ENCODE results near the gene ATP5F1D.

The ATP5F1D gene

GRCh38 chr19:1263188-1263587 is 21.6 kb downstream of the ATP5F1D start:
- peak overlapping the region; percentile 97 for H3K27ac ChIP-seq (ENCODE audit: poor library complexity, severe bottlenecking)
- ATAC-seq (ENCODE audit: low read depth) = no peak
- no peak overlapping the region for H3K4me3 ChIP-seq (ENCODE audit: severe bottlenecking)
- H3K4me1 ChIP-seq (ENCODE audit: insufficient read depth, poor library complexity, severe bottlenecking) = peaks cover 29% of the 10 kb centered on the region
- TF ChIP-seq CTCF (IDR thresholded peaks at IDR 0.05; ENCODE audit: poor library complexity, severe bottlenecking) = no peak
- H3K9me3 ChIP-seq (ENCODE audit: severe bottlenecking) = no peaks in the 10 kb centered on the region
- no peaks in the 10 kb centered on the region for H3K27me3 ChIP-seq (ENCODE audit: insufficient read depth, poor library complexity, severe bottlenecking)
- H3K36me3 ChIP-seq (ENCODE audit: low read depth) = peaks cover 3% of the 10 kb centered on the region; the same call in 1 of the 2 replicates
- DNase-seq (ENCODE audit: low spot score) = no peak

- H3K27me3 ChIP-seq (ENCODE audit: insufficient read depth, poor library complexity, severe bottlenecking) = no peaks in the 10 kb centered on the region
- peak; percentile 17; the same call in 1 of the 3 replicates for ATAC-seq (ENCODE audit: low read depth)
- H3K36me3 ChIP-seq (ENCODE audit: low read depth) = peaks cover 1% of the 10 kb centered on the region
- TF ChIP-seq CTCF (IDR thresholded peaks at IDR 0.05; ENCODE audit: poor library complexity, severe bottlenecking) = no peak
- H3K4me3 ChIP-seq (ENCODE audit: severe bottlenecking) = no peak overlapping the region
- peaks cover 13% of the 10 kb centered on the region for H3K4me1 ChIP-seq (ENCODE audit: insufficient read depth, poor library complexity, severe bottlenecking)
- no peaks in the 10 kb centered on the region for H3K9me3 ChIP-seq (ENCODE audit: severe bottlenecking)
- DNase-seq (ENCODE audit: low spot score) = no peak
- peak overlapping the region; percentile 97 for H3K27ac ChIP-seq (ENCODE audit: poor library complexity, severe bottlenecking)
Measured at GRCh38 chr19:1264801-1265614, 23.5 kb downstream of the ATP5F1D start.

GRCh38 chr19:1265615-1266128 is 24.1 kb downstream of the ATP5F1D start:
- ATAC-seq (ENCODE audit: low read depth) (peak; percentile 3), DNase-seq (ENCODE audit: low spot score) (no peak)
- H3K4me1 ChIP-seq (ENCODE audit: insufficient read depth, poor library complexity, severe bottlenecking) = peaks cover 7% of the 10 kb centered on the region

GRCh38 chr19:1266129-1266915 is 24.8 kb downstream of the ATP5F1D start:
- peaks cover 7% of the 10 kb centered on the region for H3K4me1 ChIP-seq (ENCODE audit: insufficient read depth, poor library complexity, severe bottlenecking)
- no peaks in the 10 kb centered on the region for H3K27me3 ChIP-seq (ENCODE audit: insufficient read depth, poor library complexity, severe bottlenecking)
- no peak for DNase-seq (ENCODE audit: low spot score)
- ATAC-seq (ENCODE audit: low read depth) = peak; percentile 26
- H3K4me3 ChIP-seq (ENCODE audit: severe bottlenecking) = peak overlapping the region; percentile 33
- TF ChIP-seq CTCF (IDR thresholded peaks at IDR 0.05; ENCODE audit: poor library complexity, severe bottlenecking) = no peak
- H3K36me3 ChIP-seq (ENCODE audit: low read depth) = peaks cover 14% of the 10 kb centered on the region
- H3K9me3 ChIP-seq (ENCODE audit: severe bottlenecking) = no peaks in the 10 kb centered on the region
- H3K27ac ChIP-seq (ENCODE audit: poor library complexity, severe bottlenecking) = peak overlapping the region; percentile 97

More at GRCh38 chr19:1265615-1266128, 24.1 kb downstream of the ATP5F1D start:
- Histone ChIP-seq H3K9me3 (ENCODE audit: severe bottlenecking) (no peaks in the 10 kb centered on the region), H3K27ac (ENCODE audit: poor library complexity, severe bottlenecking) (peak overlapping the region; percentile 97), H3K36me3 (ENCODE audit: low read depth) (peaks cover 8% of the 10 kb centered on the region), H3K4me3 (ENCODE audit: severe bottlenecking) (peak overlapping the region; percentile 33), H3K27me3 (ENCODE audit: insufficient read depth, poor library complexity, severe bottlenecking) (no peaks in the 10 kb centered on the region)
- no peak for TF ChIP-seq CTCF (IDR thresholded peaks at IDR 0.05; ENCODE audit: poor library complexity, severe bottlenecking)
